GM12878 (cell line): ENCODE results near the gene REM2. TPM values are rescaled to one million over a fixed set of nuclear protein-coding genes. Genes with fewer than 3 reads are reported as not detected.

Experiments
- ATAC-seq: fragments of 200-7000 bp; cut with Tn5 transposase; 3 replicates; pipeline ENCODE4 v1.9.1; 2020; ENCODE audit warnings: mild to moderate bottlenecking, moderate library complexity
- BruUV-seq: library from RNA; stranded (reverse); fragments of 400-500 nt; replicated peaks from 2 replicates; lab custom pipeline; 2021; lab: Mats Ljungman, UMichigan
- CTCF ChIA-PET: fragments of 300-600 bp; sonication (Branson Sonifier 250); formaldehyde crosslinking; extraction: SDS; loops from one replicate; lab custom pipeline; 2021; ENCODE audit warnings: inconsistent platforms; lab: Yijun Ruan, JAX
- POLR2A ChIA-PET: fragments of 350-600 bp; formaldehyde crosslinking; extraction: SDS; loops from one replicate; lab custom pipeline; 2021; ENCODE audit warnings: inconsistent platforms; lab: Charles Lee
- RAD21 ChIA-PET: fragments of 300-600 bp; sonication (Branson Sonifier 250); formaldehyde crosslinking; loops from one replicate; lab custom pipeline; 2023; ENCODE audit warnings: antibody characterized with exemption; ENCODE audit not compliant: unreplicated experiment; lab: Charles Lee
- SMC1A ChIA-PET: fragments of 300-600 bp; sonication (Branson Sonifier 250); formaldehyde crosslinking; loops from one replicate; lab custom pipeline; 2023; ENCODE audit not compliant: unreplicated experiment, uncharacterized antibody; lab: Charles Lee
- DNase-seq: peaks from one replicate; pipeline ENCODE4 v3.0.0-alpha.2; 2011; ENCODE audit warnings: low read depth, low spot score
- FAIRE-seq: peaks from 3 replicates; lab custom pipeline; 2011; peaks lifted over from hg19 to GRCh38; lab: Jason Lieb, UNC
- H2AFZ ChIP-seq: 2 replicates; pipeline ENCODE4 v1.6.0; 2011; ENCODE audit warnings: low read depth, low read length, control low read depth; ENCODE audit not compliant: control insufficient read depth
- H3K27ac ChIP-seq: 2 replicates; pipeline ENCODE4 v1.5.1; 2011; ENCODE audit warnings: control low read depth; ENCODE audit not compliant: control insufficient read depth, insufficient read depth
- H3K27me3 ChIP-seq, 2 experiments: replicated peaks in 1 of 2; 2 replicates each; pipeline versions ENCODE4 v1.6.0 to v1.6.1; 2011; ENCODE audit warnings: low read length in 1 of 2; ENCODE audit not compliant: control insufficient read depth in 2 of 2, insufficient read depth in 2 of 2
- H3K36me3 ChIP-seq, 2 experiments: 2 replicates each; pipeline ENCODE4 v1.5.1; 2011; ENCODE audit warnings: low read length in 1 of 2; ENCODE audit not compliant: control insufficient read depth in 2 of 2, insufficient read depth in 2 of 2
- H3K4me1 ChIP-seq: 2 replicates; pipeline ENCODE4 v1.6.1; 2011; ENCODE audit warnings: mild to moderate bottlenecking, low read length, moderate library complexity, mixed read lengths; ENCODE audit not compliant: control insufficient read depth, insufficient read depth
- H3K4me2 ChIP-seq: 2 replicates; pipeline ENCODE4 v1.6.0; 2011; ENCODE audit warnings: control low read depth; ENCODE audit not compliant: control insufficient read depth, insufficient read depth
- H3K4me3 ChIP-seq: fragments of 200-600 bp; sonication (generic); 2 replicates; pipeline ENCODE4 v1.5.1; 2016
- H3K79me2 ChIP-seq: 2 replicates; pipeline ENCODE4 v1.6.0; 2011; ENCODE audit warnings: low read length; ENCODE audit not compliant: control insufficient read depth, insufficient read depth
- H3K9ac ChIP-seq: 2 replicates; pipeline ENCODE4 v1.8.0; 2011; ENCODE audit warnings: low read length, control low read depth, mixed read lengths; ENCODE audit not compliant: control insufficient read depth, insufficient read depth
- H3K9me3 ChIP-seq: replicated peaks from 3 replicates; pipeline ENCODE4 v1.5.1; 2011; ENCODE audit warnings: mild to moderate bottlenecking, low read length; ENCODE audit not compliant: control insufficient read depth, insufficient read depth
- H4K20me1 ChIP-seq: 2 replicates; pipeline ENCODE4 v1.6.0; 2011; ENCODE audit not compliant: control insufficient read depth, insufficient read depth
- CREM ChIP-seq: IDR thresholded peaks from 2 replicates; pipeline ENCODE4 v1.6.1; 2014; ENCODE audit warnings: antibody characterized with exemption, low read depth
- EED ChIP-seq: sonication (generic); IDR thresholded peaks from 2 replicates; pipeline ENCODE4 v1.6.1; 2016; ENCODE audit warnings: antibody characterized with exemption, low read depth
- ETV6 ChIP-seq, 2 experiments: fragments of 450-650 bp in 1 of 2; IDR thresholded peaks in 1 of 2; conservative IDR thresholded peaks in 1 of 2; 2 replicates each; pipeline ENCODE4 v1.6.1; 2014; ENCODE audit warnings: antibody characterized with exemption in 1 of 2, borderline replicate concordance in 1 of 2, low read depth in 1 of 2, mild to moderate bottlenecking in 1 of 2, moderate library complexity in 1 of 2
- EZH2 ChIP-seq: IDR thresholded peaks from 2 replicates; pipeline ENCODE4 v1.6.1; 2012; ENCODE audit warnings: low read depth, mild to moderate bottlenecking, control low read depth, inconsistent platforms, low read length, borderline replicate concordance; ENCODE audit not compliant: control insufficient read depth
- NFXL1 ChIP-seq: fragments of 450-650 bp; IDR thresholded peaks from 2 replicates; pipeline ENCODE4 v1.6.1; 2017; ENCODE audit warnings: antibody characterized with exemption, mild to moderate bottlenecking, borderline replicate concordance
- TBL1XR1 ChIP-seq: IDR thresholded peaks from 2 replicates; pipeline ENCODE4 v1.6.1; 2012; ENCODE audit warnings: low read depth, low read length, improper control_type of control experiment
- TCF12 ChIP-seq: IDR thresholded peaks from 2 replicates; pipeline ENCODE4 v1.6.1; 2011; ENCODE audit warnings: low read depth, mild to moderate bottlenecking, low read length
- WGBS: methylation state at CpG from one replicate; pipeline ENCODE4 v1.1.6; 2016; ENCODE audit warnings: low lambda C conversion rate; ENCODE audit not compliant: insufficient replicate concordance, insufficient coverage; ENCODE audit errors: missing lambda C conversion rate; 5-methylcytosine and 5-hydroxymethylcytosine counted together
- in situ Hi-C: fragments of 300-500 bp; cut with MboI; formaldehyde crosslinking; loops from 9 replicates; pipeline ENCODE4 v1.14.3; 2018; ENCODE audit warnings: mixed read lengths
- intact Hi-C: fragments of 100-400 bp; cut with micrococcal nuclease; formaldehyde crosslinking; loops from one replicate; pipeline ENCODE4 v1.14.2; 2022; ENCODE audit not compliant: unreplicated experiment
- polyA plus RNA-seq, 11 experiments: library from polyadenylated mRNA; depleted of rRNA in 4 of 11; unstranded in 6 of 11; stranded (reverse) in 5 of 11; fragments of >200 nt; fragmentation: Nextera tagmentation in 4 of 11; fragmentation: Illumina TruSeq in 1 of 11; extraction: Ambion mirVana in 4 of 11; extraction: Trizol in 1 of 11; gene quantifications; 1 replicate in 1 of 11; 2 replicates in 10 of 11; pipeline versions ENCODE4 v1.2.1 to v1.2.3, GENCODE V29; 2011 to 2016; ENCODE audit warnings: inconsistent platforms in 2 of 11, missing spikeins in 2 of 11, low read depth in 1 of 11
- total RNA-seq, 4 experiments: library from RNA; depleted of rRNA in 3 of 4; stranded (reverse); fragments of >200 nt in 3 of 4; fragmentation: Illumina TruSeq in 1 of 4; extraction: Trizol in 1 of 4; gene quantifications; 2 replicates each; pipeline versions ENCODE4 v1.2.1 to v1.2.3, GENCODE V29; 2013 to 2021

REM2 gene
- total and polyA plus RNA-seq, 10 of the 15 experiments (the other 5 are each of a cell fraction or from before 2014, with no cell fraction given) = 0.27 to 1.5 (median 0.83) TPM

- DNase-seq (no peak), FAIRE-seq (no peak), ATAC-seq (no peak)
- intact Hi-C loops (no loop called here), in situ Hi-C loops (no loop called here)
- H3K27ac ChIP-seq = no peak overlapping the region
- BruUV-seq = no TSS peak
- H3K36me3 ChIP-seq = peaks cover 0 to 9% of the 10 kb centered on the region in 2 experiments; a peak in 2 of 4 replicates
- H3K9me3 ChIP-seq = no peaks in the 10 kb centered on the region
- 63% methylated on average over 46 of the region's 57 CpGs for WGBS
- H3K4me1 ChIP-seq = peaks cover 21% of the 10 kb centered on the region
- peak overlapping the region; percentile 44 for H3K4me2 ChIP-seq
- ChIA-PET CTCF (interaction anchor here (2.9 to 3.7 kb wide), 2 partner anchors 14 to 17 kb away, joined by 18 to 25 read pairs; no protein-coding TSS in a partner anchor), POLR2A (interaction anchor here (0.9 to 1.2 kb wide), 2 partner anchors 14 to 723 kb away, joined by 4 to 5 read pairs; no protein-coding TSS in a partner anchor), SMC1A (interaction anchor here (1.3 to 2.4 kb wide), 2 partner anchors 18 to 43 kb away, joined by 4 to 8 read pairs; no protein-coding TSS in a partner anchor)
- no peak overlapping the region for H3K9ac ChIP-seq
- H3K4me3 ChIP-seq = no peak overlapping the region
- TF ChIP-seq TBL1XR1 (no peak), CREM (no peak), ETV6 (conservative IDR thresholded peaks at IDR 0.05 in 1 of 2, IDR thresholded peaks at IDR 0.05 in 1 of 2; ENCODE audit: borderline replicate concordance in 1 of 2, low read depth in 1 of 2) (no peak), NFXL1 (no peak), TCF12 (no peak), EZH2 (no peak), EED (0 out of 2 replicates have a peak, but pooled peaks have one; percentile 13)
- TF ChIP-seq, all 136 proteins: peak for 1
- Histone ChIP-seq H4K20me1 (no peaks in the 10 kb centered on the region), H2AFZ (peak overlapping the region; percentile 45), H3K79me2 (no peaks in the 10 kb centered on the region), H3K27me3 (no peaks in the 10 kb centered on the region)
- RAD21 ChIA-PET = interaction anchor here (1.2 to 2.6 kb wide), 3 partner anchors 11 to 22 kb away, joined by 3 to 10 read pairs (median 5); partner anchors contain the start of gene SLC7A7
These were observed 45.8 kb upstream of the REM2 start for GRCh38 chr14:22837114-22837749.
